Cardiac fibroblast (primary cell): ENCODE data around the gene BICD1.
"Not testable (repeated sequence)": the region's sequence is repeated elsewhere in the genome, so short reads cannot be mapped to it uniquely, and the experiment has no call there.

Experiments
- DNase-seq, 2 donors: peaks; one replicate each; pipeline versions ENCODE4 v3.0.0 to v3.0.0-alpha.2; 2010; ENCODE audit warnings: low read depth in 2 of 2
- H3K4me3 ChIP-seq, 2 donors: replicated peaks in 1 of 2; 1 replicate in 1 of 2; 2 replicates in 1 of 2; pipeline ENCODE4 v1.5.1; 2011; ENCODE audit warnings: low read depth in 2 of 2, low read length in 2 of 2, mild to moderate bottlenecking in 2 of 2, moderate library complexity in 1 of 2
- CTCF ChIP-seq: IDR thresholded peaks from one replicate; pipeline ENCODE4 v1.5.1; 2011; ENCODE audit warnings: low read depth, mild to moderate bottlenecking, low read length, inconsistent platforms

Gene BICD1

GRCh38 chr12:32270818-32271710 lies 164.4 kb downstream of the BICD1 start:
- no peak for TF ChIP-seq CTCF
- DNase-seq, result peak; percentile 31 to 45
- no peak overlapping the region for H3K4me3 ChIP-seq

- no peak for TF ChIP-seq CTCF
- no peak for DNase-seq
- H3K4me3 ChIP-seq, result no peak overlapping the region
These were observed 165.8 kb downstream of the BICD1 start for GRCh38 chr12:32272465-32272864.

GRCh38 chr12:32273063-32273522 lies 166.4 kb downstream of the BICD1 start:
- H3K4me3 ChIP-seq, result no peak overlapping the region
- peak in 1 of 2 donors; percentile 48 for DNase-seq
- no peak for TF ChIP-seq CTCF

GRCh38 chr12:32273712-32274111 lies 167.1 kb downstream of the BICD1 start:
- DNase-seq, result no peak

GRCh38 chr12:32274665-32275064 lies 168.0 kb downstream of the BICD1 start:
- no peak for DNase-seq
- no peak overlapping the region for H3K4me3 ChIP-seq
- TF ChIP-seq CTCF, result no peak

More at GRCh38 chr12:32273712-32274111, 167.1 kb downstream of the BICD1 start:
- TF ChIP-seq CTCF, result no peak
- H3K4me3 ChIP-seq, result no peak overlapping the region

GRCh38 chr12:32275520-32275919 lies 168.9 kb downstream of the BICD1 start:
- not testable (repeated sequence) for H3K4me3 ChIP-seq, DNase-seq

GRCh38 chr12:32277774-32278173 lies 171.1 kb downstream of the BICD1 start:
- TF ChIP-seq CTCF, result no peak
- no peak overlapping the region for H3K4me3 ChIP-seq
- DNase-seq, result no peak
